ENCODE measurements around the gene GJA4.

DNA sequence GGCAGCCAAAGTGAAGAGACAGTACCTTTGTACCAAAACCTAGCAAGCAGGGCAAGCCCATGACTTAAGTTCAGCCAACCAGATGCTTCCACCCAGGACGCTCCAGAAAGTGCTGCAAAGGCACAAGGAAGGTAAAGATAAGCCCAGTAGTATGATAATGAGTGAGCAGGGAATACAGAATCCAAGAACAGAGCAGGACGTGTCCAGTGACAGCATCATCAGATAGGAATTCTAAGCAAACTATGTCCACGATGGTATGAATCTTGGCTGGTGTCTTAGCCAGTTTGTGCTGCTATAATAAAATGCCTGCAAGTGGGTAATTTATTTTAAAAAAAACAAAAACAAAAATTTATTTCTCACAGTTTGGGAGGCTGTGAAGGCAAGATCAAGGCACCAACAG is 13.6 kb downstream of the GJA4 start:
- TF ChIP-seq, protein P1, sequence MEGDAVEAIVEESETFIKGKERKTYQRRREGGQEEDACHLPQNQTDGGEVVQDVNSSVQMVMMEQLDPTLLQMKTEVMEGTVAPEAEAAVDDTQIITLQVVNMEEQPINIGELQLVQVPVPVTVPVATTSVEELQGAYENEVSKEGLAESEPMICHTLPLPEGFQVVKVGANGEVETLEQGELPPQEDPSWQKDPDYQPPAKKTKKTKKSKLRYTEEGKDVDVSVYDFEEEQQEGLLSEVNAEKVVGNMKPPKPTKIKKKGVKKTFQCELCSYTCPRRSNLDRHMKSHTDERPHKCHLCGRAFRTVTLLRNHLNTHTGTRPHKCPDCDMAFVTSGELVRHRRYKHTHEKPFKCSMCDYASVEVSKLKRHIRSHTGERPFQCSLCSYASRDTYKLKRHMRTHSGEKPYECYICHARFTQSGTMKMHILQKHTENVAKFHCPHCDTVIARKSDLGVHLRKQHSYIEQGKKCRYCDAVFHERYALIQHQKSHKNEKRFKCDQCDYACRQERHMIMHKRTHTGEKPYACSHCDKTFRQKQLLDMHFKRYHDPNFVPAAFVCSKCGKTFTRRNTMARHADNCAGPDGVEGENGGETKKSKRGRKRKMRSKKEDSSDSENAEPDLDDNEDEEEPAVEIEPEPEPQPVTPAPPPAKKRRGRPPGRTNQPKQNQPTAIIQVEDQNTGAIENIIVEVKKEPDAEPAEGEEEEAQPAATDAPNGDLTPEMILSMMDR (IDR thresholded peaks at IDR 0.05 in 2 of 3, conservative IDR thresholded peaks at IDR 0.05 in 1 of 3; ENCODE audit: borderline replicate concordance in 1 of 3, insufficient read depth in 1 of 3, low read depth in 2 of 3, low read length in 2 of 3) = no peak
- no peak for TF ChIP-seq SIN3A (IDR thresholded peaks at IDR 0.05; ENCODE audit: low read depth)
- no peak for TF ChIP-seq POLR2AphosphoS5 (IDR thresholded peaks at IDR 0.05; ENCODE audit: low read depth, low read length)
- TF ChIP-seq EZH2phosphoT487 (IDR thresholded peaks at IDR 0.05; ENCODE audit: borderline replicate concordance) = no peak
- TF ChIP-seq EZH2 (IDR thresholded peaks at IDR 0.05) = no peak
- TF ChIP-seq POLR2A (IDR thresholded peaks at IDR 0.05; ENCODE audit: borderline replicate concordance, extremely low read depth, insufficient read depth, insufficient read length) = no peak
- TF ChIP-seq RAD21 (IDR thresholded peaks at IDR 0.05; ENCODE audit: low read depth) = no peak
- no peak for TF ChIP-seq JUND (IDR thresholded peaks at IDR 0.05)
- TF ChIP-seq, protein P2, sequence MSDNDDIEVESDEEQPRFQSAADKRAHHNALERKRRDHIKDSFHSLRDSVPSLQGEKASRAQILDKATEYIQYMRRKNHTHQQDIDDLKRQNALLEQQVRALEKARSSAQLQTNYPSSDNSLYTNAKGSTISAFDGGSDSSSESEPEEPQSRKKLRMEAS (IDR thresholded peaks at IDR 0.05) = no peak
- no peak for TF ChIP-seq SRF (IDR thresholded peaks at IDR 0.05; ENCODE audit: low read depth)
- no peak for TF ChIP-seq CEBPB (IDR thresholded peaks at IDR 0.05; ENCODE audit: low read depth)
- TF ChIP-seq TCF7L2 (IDR thresholded peaks at IDR 0.05; ENCODE audit: borderline replicate concordance, extremely low read depth, insufficient read depth, insufficient read length) = no peak
